Gastroesophageal sphincter (tissue), 4 donors: Measurements from ENCODE around the gene RAPGEF3. TPM values are rescaled to one million over a fixed set of nuclear protein-coding genes. Genes with fewer than 3 reads are reported as not detected.

Source experiments
- ATAC-seq: fragments of 150-250 bp; one replicate; pipeline ENCODE4 v1.9.1; 2016; ENCODE audit warnings: mild to moderate bottlenecking, moderate library complexity
- H3K27ac ChIP-seq, 4 donors: fragments of 200-600 bp; sonication (generic) in 3 of 4; 1 replicate in 3 of 4; 2 replicates in 1 of 4; pipeline ENCODE4 v1.5.1; 2016 to 2019
- H3K27me3 ChIP-seq: fragments of 200-600 bp; sonication (generic); one replicate; pipeline ENCODE4 v1.5.1; 2019
- H3K36me3 ChIP-seq, 2 donors: fragments of 200-600 bp; sonication (generic); one replicate each; pipeline ENCODE4 v1.5.1; 2019; ENCODE audit warnings: control low read depth in 1 of 2
- H3K4me1 ChIP-seq, 3 donors: fragments of 200-600 bp; sonication (generic); 1 replicate in 2 of 3; 2 replicates in 1 of 3; pipeline ENCODE4 v1.5.1; 2016 to 2019; ENCODE audit warnings: control low read depth in 2 of 3
- H3K4me3 ChIP-seq, 2 donors: fragments of 200-600 bp; sonication (generic); one replicate each; pipeline ENCODE4 v1.5.1; 2019; ENCODE audit warnings: mild to moderate bottlenecking in 1 of 2, moderate library complexity in 1 of 2
- H3K9me3 ChIP-seq, 3 donors: fragments of 200-600 bp; sonication (generic); one replicate each; pipeline ENCODE4 v1.5.1; 2017 to 2019; ENCODE audit warnings: control low read depth in 2 of 3
- CTCF ChIP-seq, 4 experiments: fragments of 200-600 bp in 2 of 4; fragments of 450-650 bp in 2 of 4; sonication (generic) in 1 of 4; IDR thresholded peaks; one replicate each; pipeline ENCODE4 v1.5.1; 2017 to 2019; ENCODE audit warnings: antibody characterized with exemption in 4 of 4, mild to moderate bottlenecking in 2 of 4, moderate library complexity in 2 of 4
- EP300 ChIP-seq: sonication (generic); formaldehyde crosslinking; IDR thresholded peaks from one replicate; pipeline ENCODE4 v1.6.1; 2017; ENCODE audit warnings: antibody characterized with exemption, mild to moderate bottlenecking
- POLR2A ChIP-seq, 2 donors: fragments of 450-650 bp; IDR thresholded peaks; one replicate each; pipeline ENCODE4 v1.6.1; 2017; ENCODE audit warnings: antibody characterized with exemption in 2 of 2, mild to moderate bottlenecking in 2 of 2, moderate library complexity in 1 of 2
- POLR2AphosphoS5 ChIP-seq: sonication (generic); formaldehyde crosslinking; IDR thresholded peaks from one replicate; pipeline ENCODE4 v1.6.1; 2017; ENCODE audit warnings: antibody characterized with exemption
- WGBS, 2 donors: methylation state at CpG; one replicate each; pipeline ENCODE4 v1.1.5; 2018; ENCODE audit warnings: low coverage in 1 of 2; 5-methylcytosine and 5-hydroxymethylcytosine counted together
- total RNA-seq, 4 donors: library from RNA; depleted of rRNA; stranded (reverse); fragments of >200 nt; gene quantifications; one replicate each; pipeline ENCODE4 v1.1.0, GENCODE V29; 2016

Gene RAPGEF3
- total RNA-seq, 4 donors from 2014 or later: 19.3 to 56.8 (median 25.5) TPM

GRCh38 chr12:47687636-47688035 is 71.0 kb downstream of the RAPGEF3 start:
- Histone ChIP-seq H3K9me3 (no peaks in the 10 kb centered on the region), H3K4me3 (no peak overlapping the region), H3K27me3 (no peaks in the 10 kb centered on the region), H3K36me3 (peaks cover 0 to 64% of the 10 kb centered on the region in 2 donors), H3K4me1 (no peaks in the 10 kb centered on the region), H3K27ac (no peak overlapping the region)
- TF ChIP-seq POLR2AphosphoS5: no peak
- no peak for TF ChIP-seq CTCF (IDR thresholded peaks at IDR 0.05)
- no peak for TF ChIP-seq POLR2A (IDR thresholded peaks at IDR 0.05)
- no peak for TF ChIP-seq EP300
- WGBS, 2 donors: 57 to 67% methylated on average over 3 of the region's 3 CpGs
- ATAC-seq: no peak

GRCh38 chr12:47686645-47687240 is 71.9 kb downstream of the RAPGEF3 start:
- Histone ChIP-seq H3K4me3 (no peak overlapping the region), H3K4me1 (no peaks in the 10 kb centered on the region), H3K27me3 (no peaks in the 10 kb centered on the region), H3K9me3 (no peaks in the 10 kb centered on the region), H3K27ac (no peak overlapping the region), H3K36me3 (peaks cover 0 to 55% of the 10 kb centered on the region in 2 donors)
- WGBS, 2 donors: 62 to 74% methylated on average over 4 of the region's 4 CpGs
- TF ChIP-seq POLR2AphosphoS5 (no peak), EP300 (no peak), CTCF (IDR thresholded peaks at IDR 0.05) (peak; percentile 5 to 50 (median 45)), POLR2A (IDR thresholded peaks at IDR 0.05) (no peak)
- no peak for ATAC-seq

Other genes starting within 250 kb of the RAPGEF3 start
- 10 to 100 TPM; 17.0 to 20.0 (median 18.8) TPM for gene RPAP3, start 52.9 kb downstream of the RAPGEF3 start, total RNA-seq
- gene ENDOU, start 33.4 kb downstream of the RAPGEF3 start, total RNA-seq: 1 to 10 TPM in 2 of 4 donors, under 1 TPM in 2; 0.42 to 1.9 (median 0.75) TPM
- gene SLC48A1, start 14.4 kb upstream of the RAPGEF3 start, total RNA-seq: 10 to 100 TPM; 40.7 to 66.8 (median 53.3) TPM
- gene HDAC7, start 61.0 kb upstream of the RAPGEF3 start, total RNA-seq: 10 to 100 TPM; 55.9 to 96.5 (median 59.4) TPM
- gene VDR, start 146.1 kb upstream of the RAPGEF3 start, total RNA-seq: 1 to 10 TPM; 1.2 to 5.5 (median 1.6) TPM
- 100 to 1,000 TPM in 2 of 4 donors, 10 to 100 TPM in 2; 67.3 to 156 (median 95.1) TPM for gene TMEM106C, start 204.7 kb upstream of the RAPGEF3 start, total RNA-seq
- not detected for gene COL2A1, start 245.6 kb upstream of the RAPGEF3 start, total RNA-seq